ENCODE measurements around the gene P4HB.

P4HB gene

GRCh38 chr17:81833160-81833920 lies 27.0 kb downstream of the P4HB start, which contains the start of gene MCRIP1:
Gene MCRIP1 (minus strand): TSS chr17:81833291. CDS start chr17:81824506, 8,785 bp downstream.
- DNase-seq (ENCODE audit: extremely low read depth in 1 of 2, low read depth in 1 of 2) = peak; percentile 76 to 94

- DNase-seq (ENCODE audit: extremely low read depth in 1 of 2, low read depth in 1 of 2) = no peak
These were observed 27.7 kb downstream of the P4HB start for GRCh38 chr17:81832608-81833159.

GRCh38 chr17:81831957-81832607 lies 28.3 kb downstream of the P4HB start:
- DNase-seq (ENCODE audit: extremely low read depth in 1 of 2, low read depth in 1 of 2) = peak in 1 of 2 donors; percentile 18

- no peak for DNase-seq (ENCODE audit: extremely low read depth in 1 of 2, low read depth in 1 of 2)
These were observed 28.8 kb downstream of the P4HB start for GRCh38 chr17:81831563-81831956.

- no peak for DNase-seq (ENCODE audit: extremely low read depth in 1 of 2, low read depth in 1 of 2)
These were observed 30.5 kb downstream of the P4HB start for GRCh38 chr17:81829858-81830257.

- no peak for DNase-seq (ENCODE audit: extremely low read depth in 1 of 2, low read depth in 1 of 2)
These were observed 31.7 kb downstream of the P4HB start for GRCh38 chr17:81828656-81829055.

- DNase-seq (ENCODE audit: extremely low read depth in 1 of 2, low read depth in 1 of 2) = no peak
These were observed 34.4 kb downstream of the P4HB start for GRCh38 chr17:81825841-81826466.

GRCh38 chr17:81824595-81824994 lies 35.7 kb downstream of the P4HB start:
- DNase-seq (ENCODE audit: extremely low read depth in 1 of 2, low read depth in 1 of 2) = no peak

- DNase-seq (ENCODE audit: extremely low read depth in 1 of 2, low read depth in 1 of 2) = no peak
These were observed 36.4 kb downstream of the P4HB start for GRCh38 chr17:81823820-81824550.

- no peak for DNase-seq (ENCODE audit: extremely low read depth in 1 of 2, low read depth in 1 of 2)
These were observed 37.1 kb downstream of the P4HB start for GRCh38 chr17:81822996-81823819.

- no peak for DNase-seq (ENCODE audit: extremely low read depth in 1 of 2, low read depth in 1 of 2)
These were observed 38.1 kb downstream of the P4HB start for GRCh38 chr17:81822312-81822637.

GRCh38 chr17:81821603-81822311 lies 38.6 kb downstream of the P4HB start:
- no peak for DNase-seq (ENCODE audit: extremely low read depth in 1 of 2, low read depth in 1 of 2)

- no peak for DNase-seq (ENCODE audit: extremely low read depth in 1 of 2, low read depth in 1 of 2)
These were observed 39.2 kb downstream of the P4HB start for GRCh38 chr17:81821147-81821546.

GRCh38 chr17:81819708-81820107 lies 40.6 kb downstream of the P4HB start:
- no peak for DNase-seq (ENCODE audit: extremely low read depth in 1 of 2, low read depth in 1 of 2)

- no peak for DNase-seq (ENCODE audit: extremely low read depth in 1 of 2, low read depth in 1 of 2)
These were observed 42.6 kb downstream of the P4HB start for GRCh38 chr17:81817758-81818147.

GRCh38 chr17:81815646-81815986 lies 44.7 kb downstream of the P4HB start:
- DNase-seq (ENCODE audit: extremely low read depth in 1 of 2, low read depth in 1 of 2) = no peak

- no peak for DNase-seq (ENCODE audit: extremely low read depth in 1 of 2, low read depth in 1 of 2)
These were observed 45.3 kb downstream of the P4HB start for GRCh38 chr17:81814748-81815645.

- DNase-seq (ENCODE audit: extremely low read depth in 1 of 2, low read depth in 1 of 2) = no peak
These were observed 46.3 kb downstream of the P4HB start for GRCh38 chr17:81813861-81814683.
